HG03196 (cell line): ENCODE measurements around the gene SH3RF3.

Source experiments
- ATAC-seq: cut with Tn5 transposase; IDR thresholded peaks from one replicate; pipeline ENCODE4 v1.9.1; 2021; ENCODE audit not compliant: unreplicated experiment

The SH3RF3 gene

DNA sequence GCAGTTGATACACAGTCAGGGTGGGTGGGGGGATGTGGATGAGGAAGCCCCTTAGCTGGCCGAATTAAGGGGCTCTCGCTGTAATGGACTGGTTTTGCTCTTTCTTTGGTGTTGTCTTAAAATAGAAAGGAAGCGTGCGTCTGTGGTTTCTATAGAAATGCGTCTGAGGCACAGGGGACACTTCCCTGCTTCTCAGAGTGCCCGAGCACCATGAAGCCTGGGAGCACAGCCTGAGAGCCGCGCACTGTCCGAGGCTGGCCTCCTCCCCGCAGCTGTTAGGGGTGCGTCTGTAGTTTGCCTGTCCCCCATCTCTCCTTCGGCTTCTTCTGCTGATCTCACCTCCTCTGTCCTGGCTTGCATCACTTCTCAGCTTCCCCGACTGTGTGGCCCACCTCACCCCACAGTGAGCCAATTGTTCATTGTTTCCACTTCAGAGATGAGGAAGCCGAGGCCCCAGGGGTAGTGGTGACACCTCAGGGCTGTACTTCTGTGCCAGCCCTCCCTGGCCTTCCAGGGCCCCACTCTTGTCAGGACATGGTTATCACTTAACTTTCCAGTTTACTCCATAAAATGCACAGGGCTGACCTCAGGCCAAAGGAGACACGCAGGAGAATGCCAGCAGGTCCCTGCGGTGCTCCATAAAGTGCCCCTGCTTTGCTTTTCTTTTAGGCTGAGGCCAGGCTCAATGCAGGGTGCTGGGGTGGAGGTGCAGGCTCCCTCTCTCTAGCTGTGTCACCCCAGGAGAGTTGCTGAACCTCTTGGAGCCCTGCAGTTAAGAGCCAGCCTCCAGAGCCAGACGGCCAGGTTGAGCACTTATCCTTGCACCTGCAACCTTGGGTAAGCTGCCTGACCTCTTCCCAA, 274.2 kb downstream of the SH3RF3 start:
- ATAC-seq: no peak

GRCh38 chr2:109403841-109404201, 274.8 kb downstream of the SH3RF3 start:
- no peak for ATAC-seq

- ATAC-seq: no peak
Measured at GRCh38 chr2:109404681-109405080, 275.7 kb downstream of the SH3RF3 start.

DNA sequence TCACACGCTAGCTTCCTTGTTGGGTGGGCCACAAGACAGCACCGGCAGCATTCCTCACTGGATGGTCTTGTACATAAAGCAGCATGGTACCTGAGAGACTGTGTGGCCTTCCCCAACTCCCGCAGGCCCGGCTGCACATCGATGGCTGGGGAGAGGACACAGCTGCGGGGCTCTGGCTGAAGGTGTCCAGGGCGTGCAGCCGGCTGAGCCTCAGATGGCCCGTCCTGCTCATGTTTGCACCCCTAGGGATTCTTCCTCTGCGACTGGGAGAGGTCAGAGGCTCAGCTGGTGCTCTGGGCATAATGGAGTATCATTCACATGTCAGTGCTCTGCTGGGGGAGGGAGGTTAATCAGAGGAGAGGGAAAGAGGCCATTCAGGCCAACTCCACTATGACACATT, 276.9 kb downstream of the SH3RF3 start:
- ATAC-seq: no peak

GRCh38 chr2:109406301-109406700, 277.3 kb downstream of the SH3RF3 start:
- ATAC-seq: no peak

- ATAC-seq: no peak
Measured at GRCh38 chr2:109407276-109408042, 278.5 kb downstream of the SH3RF3 start.

GRCh38 chr2:109408043-109408335, 279.0 kb downstream of the SH3RF3 start:
- ATAC-seq: no peak

DNA sequence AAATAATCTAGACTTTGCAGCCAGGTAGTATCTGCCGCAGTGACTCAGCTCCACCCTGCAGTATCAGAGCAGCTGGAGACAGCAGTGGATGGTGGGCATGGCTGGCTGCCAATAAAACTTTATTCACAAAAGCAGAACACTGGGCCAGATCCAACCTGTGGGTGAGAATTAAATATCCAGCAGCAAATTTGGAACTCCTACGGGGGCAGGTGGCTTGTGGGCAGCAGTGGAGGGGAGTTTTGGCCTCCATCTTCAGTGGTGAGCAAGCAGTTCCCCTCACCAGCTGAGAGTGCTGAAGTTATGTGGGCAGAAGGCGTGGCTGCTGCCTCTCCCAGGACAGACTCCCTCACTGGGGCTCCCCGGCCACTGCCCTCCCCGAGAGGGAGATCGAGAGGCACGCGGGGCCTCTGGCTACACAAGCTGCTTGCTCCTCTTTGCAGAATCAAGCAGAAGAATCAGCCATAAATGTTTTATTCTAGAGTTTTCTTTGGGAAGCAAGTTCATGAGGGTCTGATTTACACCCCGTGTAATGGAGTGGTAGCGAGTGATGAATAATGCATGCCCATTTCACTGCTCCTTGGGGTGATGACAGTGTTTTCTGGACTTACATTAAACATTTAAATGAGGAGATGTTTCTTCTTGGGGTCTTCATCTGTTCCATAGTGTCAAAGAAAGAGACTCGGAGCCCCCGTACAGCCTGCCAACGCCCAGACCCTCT, 280.5 kb downstream of the SH3RF3 start:
- no peak for ATAC-seq

DNA sequence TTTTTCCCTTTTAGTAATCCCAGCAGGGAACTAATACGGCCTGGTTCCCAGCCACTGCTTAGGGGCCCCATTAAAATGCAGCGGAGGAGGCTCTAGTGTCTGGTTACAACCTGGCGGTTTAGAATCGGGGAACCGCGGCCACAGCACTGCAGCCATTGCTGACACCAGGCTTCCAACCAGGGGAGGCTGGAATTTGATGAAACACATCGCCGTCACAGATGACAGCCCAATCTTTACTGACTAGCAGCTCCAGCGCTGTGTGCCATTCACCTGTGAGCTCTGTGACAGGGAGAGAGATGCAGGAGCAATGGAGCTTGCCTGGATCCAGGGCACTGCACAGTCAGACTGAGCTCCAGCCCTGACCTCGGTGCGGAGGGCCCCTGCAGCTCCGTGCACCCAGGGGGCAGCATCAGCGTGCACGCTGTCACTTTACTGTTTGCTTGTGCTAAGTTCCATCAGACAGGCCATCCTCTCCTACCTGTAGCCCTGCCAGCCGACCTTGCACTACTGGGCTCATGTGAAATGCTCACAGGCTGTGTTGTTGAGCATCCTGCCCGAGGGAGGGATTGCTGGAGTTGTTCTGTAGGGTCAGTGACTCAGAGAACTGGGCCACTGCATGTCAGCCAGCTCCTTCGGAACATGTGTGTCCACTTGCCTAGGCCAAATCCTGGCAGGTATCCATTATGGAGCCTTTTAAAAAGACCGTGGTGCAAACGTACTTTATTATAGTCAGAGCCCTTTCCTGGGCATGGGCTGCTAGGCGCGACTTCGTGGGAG, 281.2 kb downstream of the SH3RF3 start:
- ATAC-seq: no peak

DNA sequence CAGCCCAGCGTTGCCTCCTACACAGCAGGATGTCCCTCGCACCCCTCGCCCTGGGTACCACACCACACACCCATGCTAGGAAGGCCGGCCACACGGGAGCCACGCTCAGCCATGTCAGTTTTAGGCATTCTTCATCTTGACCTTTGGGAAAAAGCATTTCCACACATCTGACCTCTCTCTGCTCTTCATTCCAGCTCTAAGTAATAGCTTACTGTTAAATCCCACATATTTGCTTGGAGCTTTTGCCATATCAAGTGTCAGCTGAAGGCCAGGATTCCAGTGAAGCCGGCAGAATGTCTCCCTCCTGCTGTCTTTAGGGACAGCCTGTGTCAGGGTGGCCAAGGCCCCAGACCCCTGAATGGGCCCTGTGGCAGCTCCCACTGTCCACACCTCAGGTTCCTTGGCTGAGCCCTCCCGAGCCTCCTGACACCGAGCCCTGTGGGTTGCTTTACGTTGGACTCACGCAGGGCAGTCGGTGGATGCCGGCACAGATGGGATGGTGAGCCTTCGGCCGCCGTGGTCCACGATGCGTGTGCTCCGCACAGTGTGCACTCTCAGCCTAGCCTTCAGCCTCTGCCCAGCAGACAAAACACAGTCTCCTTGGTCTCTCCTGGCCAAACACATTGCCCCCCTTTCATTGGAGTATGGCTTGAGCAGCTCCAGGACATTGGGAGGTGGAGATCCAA, 282.8 kb downstream of the SH3RF3 start:
- ATAC-seq: no peak

DNA sequence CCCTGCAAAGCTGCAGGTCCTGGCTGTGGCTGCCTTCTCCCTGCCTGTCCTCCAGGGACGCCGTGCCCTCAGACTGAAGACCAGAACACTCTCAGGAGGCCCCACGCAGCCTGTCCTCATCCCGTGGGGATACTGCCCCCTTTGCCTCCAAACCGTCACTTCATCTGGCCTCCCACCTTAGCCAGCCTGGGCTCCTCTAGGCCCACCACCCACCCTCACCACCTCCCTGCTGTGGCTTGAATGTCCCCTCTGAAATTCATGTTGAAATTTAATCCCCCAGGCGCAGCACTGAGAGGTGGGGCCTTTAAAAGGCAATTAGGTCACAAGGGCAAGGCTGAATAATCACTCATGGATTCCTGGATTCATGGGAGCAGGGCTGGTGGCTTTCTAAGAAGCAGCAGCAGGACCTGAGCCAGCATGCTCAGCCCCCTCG, 286.6 kb downstream of the SH3RF3 start:
- no peak for ATAC-seq

GRCh38 chr2:109417701-109418335, 288.8 kb downstream of the SH3RF3 start:
- no peak for ATAC-seq

- ATAC-seq: no peak
Measured at GRCh38 chr2:109418716-109419115, 289.7 kb downstream of the SH3RF3 start.

- no peak for ATAC-seq
Measured at GRCh38 chr2:109419171-109419756, 290.3 kb downstream of the SH3RF3 start.

GRCh38 chr2:109419960-109420370, 291.0 kb downstream of the SH3RF3 start:
- ATAC-seq: no peak

- no peak for ATAC-seq
Measured at GRCh38 chr2:109421101-109421500, 292.1 kb downstream of the SH3RF3 start.

DNA sequence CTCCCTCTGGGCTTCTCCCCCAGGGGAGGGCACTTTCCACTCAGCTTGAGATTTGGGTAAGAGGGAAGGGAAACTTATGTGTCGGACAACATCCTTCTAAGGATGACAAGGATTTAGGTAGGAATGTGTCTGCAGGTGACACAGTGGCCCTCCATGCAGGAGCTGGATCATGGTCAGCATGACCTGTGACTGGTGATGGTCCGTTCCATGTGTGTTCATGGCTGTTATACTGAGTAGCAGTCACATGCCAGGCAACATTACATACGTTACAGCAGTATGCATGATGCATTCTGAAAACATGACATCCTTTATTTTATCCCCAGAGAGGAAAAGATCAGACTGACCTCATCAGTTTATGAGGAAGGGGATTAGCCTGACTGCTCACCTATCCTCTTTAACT, 292.6 kb downstream of the SH3RF3 start:
- ATAC-seq: no peak

DNA sequence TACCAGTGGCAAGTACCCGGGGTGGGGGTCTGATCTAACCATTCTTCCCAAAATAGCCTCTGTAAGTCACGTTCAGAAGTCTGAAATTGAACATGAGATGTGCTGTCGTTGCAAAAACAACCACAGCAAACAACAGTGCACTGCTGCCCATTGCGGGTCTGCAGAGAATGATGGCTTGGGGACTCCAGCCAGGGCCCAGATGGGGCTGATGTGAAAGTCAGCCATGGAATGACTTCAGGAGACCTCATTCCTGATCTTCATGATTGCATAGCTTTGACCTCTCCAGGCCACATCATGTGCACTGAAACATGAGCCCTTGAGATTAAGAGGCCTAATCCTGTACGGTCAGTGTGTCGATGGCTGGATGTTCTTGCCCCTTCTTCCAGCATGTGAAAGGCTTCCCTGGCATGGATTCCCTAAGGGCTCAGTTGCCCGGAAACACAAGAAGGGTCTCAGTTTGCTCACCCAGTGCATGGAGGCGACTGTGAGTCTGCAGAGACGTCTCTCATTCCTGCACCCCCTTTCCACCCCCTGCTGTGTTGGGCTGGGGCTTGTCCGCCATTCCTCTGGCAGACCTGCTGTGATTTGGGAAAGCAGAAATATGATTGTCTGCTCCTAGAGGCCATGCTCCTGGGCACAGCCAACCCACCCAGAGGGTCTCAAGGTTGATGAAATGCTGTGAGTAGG, 293.2 kb downstream of the SH3RF3 start:
- no peak for ATAC-seq
